Peyer's patch (tissue), 4 donors: ENCODE measurements around the gene SPIN1.

ENCODE experiments used
- CTCF ChIP-seq, 6 experiments: fragments of 450-650 bp in 4 of 6; fragments of 200-600 bp in 2 of 6; sonication (generic) in 1 of 6; IDR thresholded peaks; one replicate each; pipeline ENCODE4 v1.5.1; 2017 to 2019; ENCODE audit warnings: antibody characterized with exemption in 6 of 6, mild to moderate bottlenecking in 3 of 6, moderate library complexity in 1 of 6
- POLR2A ChIP-seq, 2 donors: fragments of 450-650 bp; IDR thresholded peaks; one replicate each; pipeline ENCODE4 v1.5.1; 2017; ENCODE audit warnings: antibody characterized with exemption in 2 of 2, mild to moderate bottlenecking in 2 of 2, moderate library complexity in 2 of 2

GRCh38 chr9:88508326-88508725 is 120.1 kb downstream of the SPIN1 start:
- TF ChIP-seq CTCF (IDR thresholded peaks at IDR 0.05): no peak
- no peak for TF ChIP-seq POLR2A (IDR thresholded peaks at IDR 0.05)
